Muscle layer of duodenum (tissue), 2 donors: ENCODE measurements around the gene RGS11.

Experiments used
- H3K27ac ChIP-seq: one replicate; pipeline ENCODE4 v1.7.0; 2013; ENCODE audit warnings: mild to moderate bottlenecking, low read length
- H3K27me3 ChIP-seq: one replicate; pipeline ENCODE4 v1.7.0; 2013; ENCODE audit warnings: low read depth, mild to moderate bottlenecking, control low read depth, low read length
- H3K36me3 ChIP-seq, 2 donors: one replicate each; pipeline ENCODE4 v1.7.0; 2013; ENCODE audit warnings: low read length in 2 of 2, control low read depth in 1 of 2, mild to moderate bottlenecking in 1 of 2; ENCODE audit not compliant: insufficient read depth in 2 of 2, control insufficient read depth in 1 of 2
- H3K4me1 ChIP-seq, 2 donors: one replicate each; pipeline ENCODE4 v1.7.0; 2013; ENCODE audit warnings: low read length in 2 of 2, mild to moderate bottlenecking in 2 of 2, control low read depth in 1 of 2, moderate library complexity in 1 of 2; ENCODE audit not compliant: insufficient read depth in 2 of 2, control insufficient read depth in 1 of 2
- H3K4me3 ChIP-seq, 2 donors: one replicate each; pipeline ENCODE4 v1.7.0; 2013; ENCODE audit warnings: low read length in 2 of 2, low read depth in 1 of 2, mild to moderate bottlenecking in 1 of 2
- H3K9me3 ChIP-seq, 2 donors: one replicate each; pipeline ENCODE4 v1.7.0; 2013; ENCODE audit warnings: low read length in 2 of 2, control low read depth in 1 of 2, mild to moderate bottlenecking in 1 of 2; ENCODE audit not compliant: control insufficient read depth in 1 of 2
- donor health status: healthy.

The RGS11 gene

DNA sequence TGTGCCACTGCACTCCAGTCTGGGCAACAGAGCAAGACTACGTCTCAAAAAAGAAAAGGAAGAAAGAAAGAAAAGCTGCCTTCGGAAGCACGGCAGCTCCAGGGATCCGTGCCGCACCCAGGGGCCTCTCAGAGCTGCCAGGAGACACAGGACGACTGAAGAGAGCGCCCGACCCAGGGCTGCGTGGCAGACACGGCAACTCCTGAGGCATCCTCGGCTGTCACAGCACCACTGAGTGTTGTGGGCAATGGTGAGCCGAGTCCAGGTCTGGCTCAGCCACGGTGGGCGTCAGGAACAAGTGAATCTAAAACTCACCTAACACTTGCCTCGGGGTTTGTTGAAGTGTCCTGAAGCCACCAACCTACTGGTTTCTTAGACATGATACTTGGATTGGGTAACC is 36.0 kb upstream of the RGS11 start:
- no peaks in the 10 kb centered on the region for H3K9me3 ChIP-seq
- no peaks in the 10 kb centered on the region for H3K27me3 ChIP-seq
- H3K27ac ChIP-seq, result no peak overlapping the region
- H3K4me3 ChIP-seq, result no peak overlapping the region
- peaks cover 35 to 61% of the 10 kb centered on the region in 2 donors for H3K36me3 ChIP-seq
- H3K4me1 ChIP-seq, result no peaks in the 10 kb centered on the region

DNA sequence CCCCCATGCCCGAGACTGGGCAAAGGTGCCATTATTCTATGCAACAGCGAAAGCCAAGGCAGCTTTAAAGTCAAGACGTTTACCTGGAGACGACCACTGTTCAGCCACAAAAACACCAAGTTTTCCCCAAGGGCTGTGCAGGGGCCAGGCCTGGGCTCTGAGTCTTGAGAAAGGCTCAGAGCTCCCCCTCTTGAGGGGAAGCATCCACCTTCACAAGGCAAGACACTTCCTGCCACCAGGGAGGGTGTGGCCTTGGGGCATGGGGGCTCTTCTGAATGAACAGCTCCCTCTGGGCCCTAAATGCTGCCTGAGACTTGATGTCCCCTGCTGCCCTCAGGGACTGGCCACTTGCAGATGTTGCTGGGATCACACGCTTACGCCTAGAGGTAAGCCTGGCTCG is 33.7 kb upstream of the RGS11 start:
- Histone ChIP-seq H3K4me3 (no peak overlapping the region), H3K4me1 (no peaks in the 10 kb centered on the region), H3K27me3 (no peaks in the 10 kb centered on the region), H3K9me3 (no peaks in the 10 kb centered on the region), H3K36me3 (peaks cover 35 to 68% of the 10 kb centered on the region in 2 donors), H3K27ac (no peak overlapping the region)

DNA sequence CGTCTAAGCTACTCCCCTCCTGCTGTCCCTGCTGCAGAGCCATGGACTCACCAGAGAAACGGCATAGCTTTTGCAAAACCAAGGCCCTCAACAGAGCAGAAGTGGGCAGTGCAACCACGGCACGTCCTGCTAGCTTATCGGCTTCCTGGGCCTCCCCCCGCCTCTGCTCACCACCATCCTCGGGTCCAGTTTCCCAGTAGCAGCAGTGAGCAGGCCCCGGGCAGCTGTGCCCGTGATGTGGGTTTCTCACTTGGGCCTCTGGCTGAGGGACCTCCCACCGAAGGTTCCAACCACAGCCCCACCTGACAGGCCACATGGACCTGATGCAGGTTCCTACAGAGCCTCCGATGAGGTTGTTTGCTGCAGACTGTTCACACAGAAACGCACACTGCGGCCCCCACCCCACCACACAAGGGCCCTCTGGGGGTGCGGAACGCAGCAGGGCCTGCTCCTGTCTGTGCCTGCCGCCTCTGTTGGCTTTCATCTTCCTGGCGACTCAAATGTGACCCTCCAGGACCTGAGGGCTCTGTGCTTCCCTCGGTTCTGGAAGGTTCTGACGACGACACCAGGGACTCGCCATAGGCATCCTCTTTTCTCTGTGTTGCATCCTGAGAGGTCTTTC is 32.1 kb upstream of the RGS11 start:
- no peak overlapping the region for H3K27ac ChIP-seq
- H3K36me3 ChIP-seq, result peaks cover 18 to 64% of the 10 kb centered on the region in 2 donors
- H3K4me3 ChIP-seq, result no peak overlapping the region
- no peaks in the 10 kb centered on the region for H3K4me1 ChIP-seq
- no peaks in the 10 kb centered on the region for H3K9me3 ChIP-seq
- H3K27me3 ChIP-seq, result no peaks in the 10 kb centered on the region

DNA sequence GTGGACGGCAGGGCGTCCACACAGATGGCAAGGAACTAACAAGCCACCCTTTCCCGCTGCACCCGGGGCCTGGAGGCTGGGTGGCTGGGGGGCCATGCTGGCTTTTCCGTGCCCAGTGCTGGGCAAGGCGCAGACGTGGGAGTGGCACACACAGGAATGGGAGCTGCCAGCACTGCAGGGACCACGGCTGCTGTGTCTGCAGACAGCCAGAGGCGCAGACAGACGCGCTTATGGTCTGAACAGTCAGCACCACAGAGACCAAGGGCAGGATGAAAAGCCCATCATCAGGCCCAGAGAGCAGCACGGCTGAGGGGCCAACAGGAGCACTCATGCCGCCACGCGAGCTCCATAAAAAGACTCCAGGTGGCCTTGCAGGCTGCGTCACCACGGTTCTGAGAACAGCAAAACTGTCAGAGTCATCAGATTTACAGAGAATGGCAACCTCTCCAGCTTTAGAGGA is 31.2 kb upstream of the RGS11 start:
- no peak overlapping the region for H3K4me3 ChIP-seq
- no peak overlapping the region for H3K27ac ChIP-seq
- peaks cover 24 to 63% of the 10 kb centered on the region in 2 donors for H3K36me3 ChIP-seq
- no peaks in the 10 kb centered on the region for H3K9me3 ChIP-seq
- H3K4me1 ChIP-seq, result no peaks in the 10 kb centered on the region
- no peaks in the 10 kb centered on the region for H3K27me3 ChIP-seq

DNA sequence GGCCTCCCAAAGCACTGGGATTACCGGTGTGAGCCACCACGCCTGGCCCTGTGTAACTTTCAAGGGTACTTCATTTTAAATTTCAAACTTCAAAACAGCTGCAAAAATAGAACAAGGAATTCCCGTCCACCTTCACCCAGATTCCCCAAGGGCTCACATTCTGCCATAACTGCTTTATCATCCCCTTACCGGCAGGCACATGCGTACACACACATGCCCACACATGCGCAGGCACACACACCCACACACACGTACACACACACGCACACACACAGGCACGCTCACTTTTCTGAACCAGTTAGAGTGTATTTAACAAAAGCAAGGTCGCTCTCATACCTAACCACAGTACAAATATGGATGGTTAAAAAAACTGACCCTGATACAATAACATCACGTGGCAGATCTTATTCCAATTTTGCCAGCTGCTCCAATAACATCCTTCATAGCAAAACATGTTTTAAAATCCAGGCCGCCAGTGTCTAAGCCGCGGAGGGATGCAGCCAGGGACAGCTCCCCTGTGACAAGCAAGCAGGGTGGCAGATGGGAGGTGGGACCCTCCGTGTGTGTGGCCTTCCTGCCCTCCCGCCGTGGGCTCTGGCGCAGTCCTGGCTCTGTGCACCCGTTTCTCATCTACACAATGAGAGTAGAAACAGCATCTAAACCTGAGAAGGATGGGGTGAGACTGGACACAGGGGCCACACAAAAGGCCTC is 30.3 kb upstream of the RGS11 start:
- no peaks in the 10 kb centered on the region for H3K9me3 ChIP-seq
- H3K27me3 ChIP-seq, result no peaks in the 10 kb centered on the region
- H3K4me3 ChIP-seq, result no peak overlapping the region
- peaks cover 25 to 64% of the 10 kb centered on the region in 2 donors for H3K36me3 ChIP-seq
- no peaks in the 10 kb centered on the region for H3K4me1 ChIP-seq
- H3K27ac ChIP-seq, result no peak overlapping the region

DNA sequence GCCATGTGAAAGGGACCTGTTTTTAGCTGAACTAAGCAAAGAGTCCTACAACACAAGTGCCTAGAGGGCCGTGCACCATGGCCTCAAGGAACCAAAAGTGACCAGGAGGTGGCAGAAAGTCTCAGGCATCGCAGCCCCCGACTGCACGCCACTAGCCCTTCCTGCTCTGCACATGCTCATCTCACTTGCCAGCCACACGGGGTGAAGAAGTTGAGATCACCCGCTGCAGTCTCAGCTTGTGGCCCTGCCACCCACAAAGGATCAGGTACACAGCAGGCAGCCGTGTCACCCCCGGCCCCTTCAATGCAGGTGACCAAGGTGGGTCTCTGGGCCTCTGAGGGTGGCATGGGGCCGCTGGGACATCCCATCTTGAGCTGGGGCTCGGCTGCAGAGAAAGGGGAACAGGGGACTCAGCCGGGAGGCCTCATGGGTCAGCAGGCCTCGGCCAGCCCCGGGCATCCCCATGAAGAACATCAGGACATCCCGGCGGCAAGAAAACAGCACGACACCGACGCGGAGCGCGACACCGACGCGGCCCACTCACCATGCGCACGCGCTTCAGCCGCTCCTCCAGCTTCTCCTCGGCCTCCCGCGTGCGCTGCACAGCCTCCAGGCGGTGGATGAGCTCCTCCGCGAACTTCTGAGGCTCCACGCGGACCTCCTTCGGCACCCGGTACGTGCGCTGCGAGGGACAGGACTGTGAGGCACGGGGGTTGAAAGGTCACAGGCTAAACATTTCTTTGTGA is 28.2 kb upstream of the RGS11 start:
- H3K36me3 ChIP-seq, result peaks cover 24 to 60% of the 10 kb centered on the region in 2 donors
- H3K4me1 ChIP-seq, result no peaks in the 10 kb centered on the region
- H3K27me3 ChIP-seq, result no peaks in the 10 kb centered on the region
- no peaks in the 10 kb centered on the region for H3K9me3 ChIP-seq
- H3K4me3 ChIP-seq, result no peak overlapping the region
- H3K27ac ChIP-seq, result no peak overlapping the region

DNA sequence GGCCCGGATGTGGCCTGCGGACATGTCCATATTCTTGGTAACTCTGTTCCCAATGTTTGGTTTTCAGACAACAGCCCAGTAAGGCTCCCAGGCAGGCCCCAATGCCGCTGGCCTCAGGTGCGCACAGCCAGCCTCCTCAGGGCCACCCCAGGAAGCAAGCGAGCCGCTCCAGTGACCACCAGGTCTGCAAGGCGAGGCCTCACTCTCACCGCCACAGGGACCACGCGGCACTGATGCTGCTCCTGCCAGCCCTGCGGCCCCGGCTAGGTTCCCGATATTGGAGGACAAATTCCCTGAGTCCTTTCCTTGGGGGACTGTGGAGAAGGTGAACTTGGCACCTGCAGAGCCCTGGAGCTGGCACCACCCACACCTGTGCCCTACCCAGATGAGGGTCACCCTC is 26.2 kb upstream of the RGS11 start:
- Histone ChIP-seq H3K4me1 (no peaks in the 10 kb centered on the region), H3K27ac (no peak overlapping the region), H3K36me3 (peaks cover 12 to 54% of the 10 kb centered on the region in 2 donors), H3K4me3 (no peak overlapping the region), H3K27me3 (no peaks in the 10 kb centered on the region), H3K9me3 (no peaks in the 10 kb centered on the region)

DNA sequence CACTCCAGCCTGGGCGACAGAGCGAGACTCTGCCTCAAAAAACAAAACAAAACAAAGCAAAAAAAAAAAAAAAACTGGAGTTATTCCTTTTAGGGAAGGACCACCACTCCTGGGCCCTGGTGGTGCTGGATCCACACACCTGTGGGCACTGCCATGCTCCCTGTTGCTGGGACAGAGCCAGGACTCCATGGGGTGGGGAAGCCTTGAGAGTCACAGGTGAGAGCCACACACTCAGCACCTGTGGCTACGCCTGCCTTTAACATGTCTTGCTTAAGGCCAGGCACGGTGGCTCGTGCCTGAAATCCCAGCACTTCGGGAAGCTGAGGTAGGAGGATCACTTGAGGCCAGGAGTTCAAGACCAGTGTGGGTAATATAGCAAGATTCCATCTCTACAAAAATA is 25.5 kb upstream of the RGS11 start:
- Histone ChIP-seq H3K9me3 (no peaks in the 10 kb centered on the region), H3K4me1 (no peaks in the 10 kb centered on the region), H3K27me3 (no peaks in the 10 kb centered on the region), H3K36me3 (peaks cover 12 to 54% of the 10 kb centered on the region in 2 donors), H3K27ac (no peak overlapping the region), H3K4me3 (no peak overlapping the region)

DNA sequence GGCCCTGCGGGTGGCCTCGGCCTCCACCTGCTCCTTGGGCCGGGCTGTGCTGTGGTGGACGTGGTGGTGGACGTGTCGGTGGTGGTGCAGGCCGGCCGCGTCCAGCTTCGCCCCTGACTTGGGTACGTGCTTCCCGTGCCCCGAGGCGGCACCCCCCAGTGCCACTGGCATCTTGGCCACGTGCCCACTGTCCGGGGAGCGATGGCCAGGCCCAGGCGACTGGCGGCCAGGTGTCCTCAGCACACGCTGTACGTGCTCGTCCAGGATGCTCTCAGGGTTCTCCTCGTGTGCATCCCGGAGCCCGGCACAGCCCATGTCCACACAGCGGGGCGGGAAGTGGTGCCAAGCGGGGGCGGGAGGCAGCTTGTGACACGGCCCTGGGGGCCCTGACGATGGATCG is 22.1 kb upstream of the RGS11 start:
- H3K36me3 ChIP-seq, result peaks cover 12 to 51% of the 10 kb centered on the region in 2 donors
- H3K4me1 ChIP-seq, result no peaks in the 10 kb centered on the region
- no peak overlapping the region for H3K4me3 ChIP-seq
- H3K27me3 ChIP-seq, result no peaks in the 10 kb centered on the region
- no peak overlapping the region for H3K27ac ChIP-seq
- H3K9me3 ChIP-seq, result no peaks in the 10 kb centered on the region

DNA sequence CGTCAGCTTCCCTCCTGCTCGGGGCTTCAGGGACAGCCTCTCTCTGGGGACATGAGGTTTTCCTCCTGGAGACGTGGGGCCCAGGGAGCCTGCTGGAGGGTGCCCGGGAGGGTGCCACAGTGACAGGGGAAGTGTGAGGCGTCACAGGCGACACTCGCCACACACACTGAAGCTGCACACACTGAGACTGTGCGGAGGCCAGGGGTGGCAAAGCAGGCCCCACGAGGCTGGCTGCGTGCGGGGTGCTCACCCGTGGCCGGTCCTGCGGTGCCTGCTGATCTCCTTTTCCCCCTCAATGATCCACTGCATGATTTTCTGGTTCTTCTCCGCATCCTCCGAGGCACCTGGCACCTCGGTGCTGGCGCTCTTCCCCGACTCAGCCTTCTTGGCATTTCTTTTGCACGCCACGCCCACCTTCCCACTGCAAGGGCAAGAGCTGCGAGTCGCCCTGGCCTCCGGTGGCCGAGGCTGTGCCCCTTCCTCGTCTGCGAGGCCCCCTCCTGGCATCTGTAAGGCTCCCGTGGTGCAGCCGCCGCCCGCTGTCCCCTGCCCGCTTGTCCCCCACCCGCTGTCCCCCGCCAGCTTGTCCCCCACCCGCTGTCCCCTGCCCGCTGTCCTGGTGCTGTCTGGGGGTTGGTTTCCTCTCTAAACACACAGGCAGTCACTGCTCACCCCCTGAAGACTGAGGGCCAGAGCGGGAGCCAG is 21.2 kb upstream of the RGS11 start:
- peaks cover 4 to 53% of the 10 kb centered on the region in 2 donors for H3K36me3 ChIP-seq
- no peaks in the 10 kb centered on the region for H3K4me1 ChIP-seq
- no peak overlapping the region for H3K4me3 ChIP-seq
- no peaks in the 10 kb centered on the region for H3K27me3 ChIP-seq
- no peak overlapping the region for H3K27ac ChIP-seq
- H3K9me3 ChIP-seq, result no peaks in the 10 kb centered on the region

DNA sequence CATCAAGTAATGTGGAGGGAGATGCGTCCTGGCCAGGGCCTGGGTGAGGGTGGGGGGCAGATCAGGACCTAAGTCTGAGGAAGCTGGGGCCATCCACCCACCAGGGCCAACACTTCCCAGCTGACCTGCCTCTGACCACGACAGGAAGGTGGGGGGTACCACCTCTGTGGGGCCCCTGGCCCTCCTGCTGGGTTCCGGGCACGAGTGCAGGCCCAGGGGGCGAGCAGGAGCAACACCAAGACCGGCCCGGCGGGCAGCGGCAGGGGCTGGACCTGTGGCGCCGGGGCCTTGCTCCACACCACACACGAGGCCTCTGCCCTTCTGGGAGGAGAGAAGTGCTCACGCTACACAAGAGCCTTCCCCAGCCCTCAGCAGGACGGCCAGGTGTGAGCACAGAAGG is 20.5 kb upstream of the RGS11 start:
- Histone ChIP-seq H3K36me3 (peaks cover 3 to 54% of the 10 kb centered on the region in 2 donors), H3K4me1 (no peaks in the 10 kb centered on the region), H3K27ac (no peak overlapping the region), H3K4me3 (no peak overlapping the region), H3K27me3 (no peaks in the 10 kb centered on the region), H3K9me3 (no peaks in the 10 kb centered on the region)
